HepG2 (cell line): ENCODE measurements around the gene MED1. TPM values are rescaled to one million over a fixed set of nuclear protein-coding genes. Genes with fewer than 3 reads are reported as not detected.

ENCODE experiments used
- ATAC-seq: fragments of 200-7000 bp; cut with Tn5 transposase; 3 replicates; pipeline ENCODE4 v1.9.1; 2020; ENCODE audit warnings: mild to moderate bottlenecking, moderate library complexity
- BruUV-seq: library from RNA; stranded (reverse); fragments of 400-500 nt; replicated peaks from 2 replicates; lab custom pipeline; 2021; lab: Mats Ljungman, UMichigan
- CTCF ChIA-PET: fragments of 300-600 bp; formaldehyde crosslinking; extraction: SDS; loops from one replicate; lab custom pipeline; 2021; ENCODE audit warnings: low total read pairs, inconsistent platforms, low intra/inter-chr PET ratio; lab: Yijun Ruan, JAX
- POLR2A ChIA-PET: fragments of 350-600 bp; sonication (Branson Sonifier 250); formaldehyde crosslinking; loops from one replicate; lab custom pipeline; 2020; ENCODE audit warnings: antibody characterized with exemption, inconsistent platforms; lab: Yijun Ruan, JAX
- DNase-seq: peaks from one replicate; pipeline ENCODE4 v3.0.0-alpha.2; 2015; ENCODE audit warnings: low spot score
- FAIRE-seq: peaks from 3 replicates; lab custom pipeline; 2011; peaks lifted over from hg19 to GRCh38; lab: Jason Lieb, UNC
- H2AFZ ChIP-seq: one replicate; pipeline ENCODE4 v1.6.1; 2011; ENCODE audit warnings: low read length, inconsistent platforms
- H3K27ac ChIP-seq: fragments of 300-600 bp; 3 replicates; pipeline ENCODE4 v1.8.0; 2011; ENCODE audit warnings: mixed run types, mild to moderate bottlenecking, mixed read lengths, low read length, inconsistent platforms; ENCODE audit not compliant: insufficient read depth; ENCODE audit errors: extremely low read length
- H3K27me3 ChIP-seq, 2 experiments: fragments of 200-600 bp in 1 of 2; 2 replicates in 1 of 2; 3 replicates in 1 of 2; pipeline versions ENCODE4 v1.6.0 to v1.8.0; 2011; ENCODE audit warnings: low read length in 2 of 2, mild to moderate bottlenecking in 2 of 2, moderate library complexity in 2 of 2, inconsistent platforms in 1 of 2; ENCODE audit not compliant: insufficient read depth in 2 of 2, control insufficient read depth in 1 of 2
- H3K36me3 ChIP-seq, 2 experiments: fragments of 200-600 bp in 1 of 2; replicated peaks in 1 of 2; 2 replicates in 1 of 2; 3 replicates in 1 of 2; pipeline versions ENCODE4 v1.5.1 to v1.8.0; 2011; ENCODE audit warnings: low read length in 2 of 2, inconsistent platforms in 1 of 2; ENCODE audit not compliant: insufficient read depth in 2 of 2, control insufficient read depth in 1 of 2
- H3K4me1 ChIP-seq: 2 replicates; pipeline ENCODE4 v1.5.1; 2012; ENCODE audit warnings: low read length, inconsistent platforms; ENCODE audit not compliant: insufficient read depth
- H3K4me2 ChIP-seq: 2 replicates; pipeline ENCODE4 v1.6.0; 2011; ENCODE audit warnings: low read depth, low read length, inconsistent platforms
- H3K4me3 ChIP-seq, 3 experiments: fragments of 200-600 bp in 1 of 3; sonication (generic), shearing (Covaris generic) in 1 of 3; replicated peaks in 1 of 3; 2 replicates each; pipeline ENCODE4 v1.5.1; 2011 to 2016; ENCODE audit warnings: low read length in 3 of 3, inconsistent platforms in 2 of 3, low read depth in 2 of 3, mild to moderate bottlenecking in 2 of 3, control low read depth in 1 of 3, mixed read lengths in 1 of 3; ENCODE audit not compliant: insufficient read depth in 1 of 3
- H3K79me2 ChIP-seq: one replicate; pipeline ENCODE4 v1.6.1; 2011; ENCODE audit warnings: low read length, inconsistent platforms; ENCODE audit not compliant: insufficient read depth
- H3K9ac ChIP-seq: 2 replicates; pipeline ENCODE4 v1.6.0; 2011; ENCODE audit warnings: mild to moderate bottlenecking, low read depth, low read length, inconsistent platforms; ENCODE audit not compliant: insufficient read depth
- H3K9me3 ChIP-seq: 2 replicates; pipeline ENCODE4 v1.5.1; 2012; ENCODE audit warnings: mild to moderate bottlenecking, low read length
- H4K20me1 ChIP-seq: 2 replicates; pipeline ENCODE4 v1.6.0; 2011; ENCODE audit warnings: inconsistent platforms, mild to moderate bottlenecking, low read length, moderate library complexity; ENCODE audit not compliant: insufficient read depth
- CEBPG ChIP-seq: IDR thresholded peaks from 2 replicates; pipeline ENCODE4 v1.6.1; 2016
- KDM5A ChIP-seq: fragments of 200-600 bp; sonication (generic); IDR thresholded peaks from 2 replicates; pipeline ENCODE4 v1.7.0; 2018; ENCODE audit warnings: antibody characterized with exemption, mild to moderate bottlenecking, low read length, borderline replicate concordance
- MTF1 ChIP-seq: sonication (generic); formaldehyde crosslinking; IDR thresholded peaks from 2 replicates; pipeline ENCODE4 v1.5.0; 2020; ENCODE audit warnings: missing genetic modification reagents
- PBX2 ChIP-seq: IDR thresholded peaks from 2 replicates; pipeline ENCODE4 v1.6.1; 2016; ENCODE audit warnings: control low read depth
- RXRA ChIP-seq: sonication (generic); formaldehyde crosslinking; IDR thresholded peaks from 2 replicates; pipeline ENCODE4 v1.5.1; 2020; ENCODE audit warnings: missing genetic modification reagents
- USF2 ChIP-seq, 2 experiments: sonication (generic) in 1 of 2; formaldehyde crosslinking in 1 of 2; IDR thresholded peaks; 2 replicates each; pipeline versions ENCODE4 v1.5.1 to v1.6.1; 2011 to 2020; ENCODE audit warnings: borderline replicate concordance in 1 of 2, low read depth in 1 of 2, low read length in 1 of 2, mild to moderate bottlenecking in 1 of 2, missing genetic modification reagents in 1 of 2, moderate library complexity in 1 of 2
- ZNF577 ChIP-seq: sonication (generic); formaldehyde crosslinking; IDR thresholded peaks from 2 replicates; pipeline ENCODE4 v1.4.0; 2020; ENCODE audit warnings: mild to moderate bottlenecking, low read depth, missing genetic modification reagents, borderline replicate concordance
- ZNF639 ChIP-seq: conservative IDR thresholded peaks from 2 replicates; pipeline ENCODE4 v1.6.1; 2018; ENCODE audit warnings: missing genetic modification reagents
- ZNF792 ChIP-seq: IDR thresholded peaks from 2 replicates; pipeline ENCODE4 v1.6.1; 2016
- ZSCAN5A ChIP-seq: sonication (generic); formaldehyde crosslinking; IDR thresholded peaks from 2 replicates; pipeline ENCODE4 v1.8.0; 2022; ENCODE audit warnings: mild to moderate bottlenecking, missing genetic modification reagents, borderline replicate concordance
- WGBS: methylation state at CpG from one replicate; pipeline ENCODE4 v1.1.6; 2017; ENCODE audit warnings: low lambda C conversion rate; 5-methylcytosine and 5-hydroxymethylcytosine counted together
- in situ Hi-C: cut with HindIII; loops from 2 replicates; pipeline ENCODE4 v1.10.0; 2017; ENCODE audit warnings: low pct_unique_long_range_greater_than_20kb; ENCODE audit not compliant: extremely low pct_ligation_motif_present
- intact Hi-C: fragments of 100-400 bp; cut with micrococcal nuclease; formaldehyde crosslinking; loops from one replicate; pipeline ENCODE4 v1.10.0; 2022; ENCODE audit not compliant: unreplicated experiment
- polyA plus RNA-seq, 8 experiments: library from polyadenylated mRNA; depleted of rRNA in 3 of 8; stranded (reverse) in 7 of 8; unstranded in 1 of 8; fragments of >200 nt; fragmentation: Illumina TruSeq in 4 of 8; extraction: Trizol in 4 of 8; gene quantifications; 2 replicates each; pipeline versions ENCODE4 v1.2.1 to v1.2.3, GENCODE V29; 2011 to 2016; ENCODE audit warnings: low read depth in 4 of 8, missing spikeins in 1 of 8, mixed read lengths in 1 of 8; ENCODE audit not compliant: insufficient read depth in 1 of 8
- total RNA-seq, 5 experiments: library from RNA; depleted of rRNA; stranded (reverse); fragments of >200 nt; fragmentation: Illumina TruSeq; extraction: Trizol; gene quantifications; 2 replicates each; pipeline ENCODE4 v1.2.3, GENCODE V29; 2016; ENCODE audit warnings: low read depth in 1 of 5
- TF ChIP-seq, protein P1 (sequence below): sonication (generic); formaldehyde crosslinking; IDR thresholded peaks from 2 replicates; pipeline ENCODE4 v1.4.0; 2020; ENCODE audit warnings: missing genetic modification reagents

The MED1 gene
- total and polyA plus RNA-seq, 2 of the 13 experiments (the other 11 are each of a cell fraction or from before 2014, with no cell fraction given), result 37.5 to 40.1 TPM

GRCh38 chr17:39380144-39380543 lies 70.9 kb downstream of the MED1 start (continued):
- TF ChIP-seq, protein P1, sequence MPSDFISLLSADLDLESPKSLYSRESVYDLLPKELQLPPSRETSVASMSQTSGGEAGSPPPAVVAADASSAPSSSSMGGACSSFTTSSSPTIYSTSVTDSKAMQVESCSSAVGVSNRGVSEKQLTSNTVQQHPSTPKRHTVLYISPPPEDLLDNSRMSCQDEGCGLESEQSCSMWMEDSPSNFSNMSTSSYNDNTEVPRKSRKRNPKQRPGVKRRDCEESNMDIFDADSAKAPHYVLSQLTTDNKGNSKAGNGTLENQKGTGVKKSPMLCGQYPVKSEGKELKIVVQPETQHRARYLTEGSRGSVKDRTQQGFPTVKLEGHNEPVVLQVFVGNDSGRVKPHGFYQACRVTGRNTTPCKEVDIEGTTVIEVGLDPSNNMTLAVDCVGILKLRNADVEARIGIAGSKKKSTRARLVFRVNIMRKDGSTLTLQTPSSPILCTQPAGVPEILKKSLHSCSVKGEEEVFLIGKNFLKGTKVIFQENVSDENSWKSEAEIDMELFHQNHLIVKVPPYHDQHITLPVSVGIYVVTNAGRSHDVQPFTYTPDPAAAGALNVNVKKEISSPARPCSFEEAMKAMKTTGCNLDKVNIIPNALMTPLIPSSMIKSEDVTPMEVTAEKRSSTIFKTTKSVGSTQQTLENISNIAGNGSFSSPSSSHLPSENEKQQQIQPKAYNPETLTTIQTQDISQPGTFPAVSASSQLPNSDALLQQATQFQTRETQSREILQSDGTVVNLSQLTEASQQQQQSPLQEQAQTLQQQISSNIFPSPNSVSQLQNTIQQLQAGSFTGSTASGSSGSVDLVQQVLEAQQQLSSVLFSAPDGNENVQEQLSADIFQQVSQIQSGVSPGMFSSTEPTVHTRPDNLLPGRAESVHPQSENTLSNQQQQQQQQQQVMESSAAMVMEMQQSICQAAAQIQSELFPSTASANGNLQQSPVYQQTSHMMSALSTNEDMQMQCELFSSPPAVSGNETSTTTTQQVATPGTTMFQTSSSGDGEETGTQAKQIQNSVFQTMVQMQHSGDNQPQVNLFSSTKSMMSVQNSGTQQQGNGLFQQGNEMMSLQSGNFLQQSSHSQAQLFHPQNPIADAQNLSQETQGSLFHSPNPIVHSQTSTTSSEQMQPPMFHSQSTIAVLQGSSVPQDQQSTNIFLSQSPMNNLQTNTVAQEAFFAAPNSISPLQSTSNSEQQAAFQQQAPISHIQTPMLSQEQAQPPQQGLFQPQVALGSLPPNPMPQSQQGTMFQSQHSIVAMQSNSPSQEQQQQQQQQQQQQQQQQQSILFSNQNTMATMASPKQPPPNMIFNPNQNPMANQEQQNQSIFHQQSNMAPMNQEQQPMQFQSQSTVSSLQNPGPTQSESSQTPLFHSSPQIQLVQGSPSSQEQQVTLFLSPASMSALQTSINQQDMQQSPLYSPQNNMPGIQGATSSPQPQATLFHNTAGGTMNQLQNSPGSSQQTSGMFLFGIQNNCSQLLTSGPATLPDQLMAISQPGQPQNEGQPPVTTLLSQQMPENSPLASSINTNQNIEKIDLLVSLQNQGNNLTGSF (CRISPR knock-in tag), result no peak
- TF ChIP-seq, all 625 proteins: peak for 0

- in situ Hi-C loops (no loop called here), intact Hi-C loops (no loop called here)
- no peak for ATAC-seq
- no peaks in the 10 kb centered on the region; a peak in 1 of 5 replicates for H3K27me3 ChIP-seq
- peaks cover 5% of the 10 kb centered on the region for H3K79me2 ChIP-seq
- no peaks in the 10 kb centered on the region for H3K9me3 ChIP-seq
- peaks cover 6% of the 10 kb centered on the region for H4K20me1 ChIP-seq
- POLR2A ChIA-PET, result no interaction called here
- BruUV-seq, result no TSS peak
- H3K4me3 ChIP-seq, result no peak overlapping the region
- no peak for FAIRE-seq
- CTCF ChIA-PET, result no interaction called here
- DNase-seq, result no peak
- H3K9ac ChIP-seq, result no peak overlapping the region
- WGBS, result 92% methylated on average over 2 of the region's 2 CpGs
- H3K4me1 ChIP-seq, result no peaks in the 10 kb centered on the region
- no peak overlapping the region for H3K4me2 ChIP-seq
- H3K27ac ChIP-seq, result no peak overlapping the region
- H2AFZ ChIP-seq, result no peak overlapping the region
- no peaks in the 10 kb centered on the region for H3K36me3 ChIP-seq
- TF ChIP-seq ZNF639, result no peak
- TF ChIP-seq ZNF577 (CRISPR knock-in tag), result no peak
- TF ChIP-seq RXRA (CRISPR knock-in tag), result no peak
- no peak for TF ChIP-seq ZSCAN5A (CRISPR knock-in tag)
- no peak for TF ChIP-seq USF2 (IDR thresholded peaks at IDR 0.05; ENCODE audit: low read depth, low read length)
- no peak for TF ChIP-seq USF2 (CRISPR knock-in tag; IDR thresholded peaks at IDR 0.05; ENCODE audit: borderline replicate concordance)
- no peak for TF ChIP-seq ZNF792 (CRISPR knock-in tag)
- TF ChIP-seq KDM5A, result no peak
- TF ChIP-seq CEBPG (CRISPR knock-in tag), result no peak
- no peak for TF ChIP-seq MTF1 (CRISPR knock-in tag)
- no peak for TF ChIP-seq PBX2 (CRISPR knock-in tag)
Measured at GRCh38 chr17:39376434-39376833, 74.6 kb downstream of the MED1 start.
